Gastroesophageal sphincter (tissue), 3 donors: ENCODE data around the gene PLPPR2.

Experiments
- CTCF ChIP-seq, 4 experiments: fragments of 200-600 bp in 2 of 4; fragments of 450-650 bp in 2 of 4; sonication (generic) in 1 of 4; IDR thresholded peaks; one replicate each; pipeline ENCODE4 v1.5.1; 2017 to 2019; ENCODE audit warnings: antibody characterized with exemption in 4 of 4, mild to moderate bottlenecking in 2 of 4, moderate library complexity in 2 of 4
- POLR2A ChIP-seq, 2 donors: fragments of 450-650 bp; IDR thresholded peaks; one replicate each; pipeline ENCODE4 v1.6.1; 2017; ENCODE audit warnings: antibody characterized with exemption in 2 of 2, mild to moderate bottlenecking in 2 of 2, moderate library complexity in 1 of 2
- POLR2AphosphoS5 ChIP-seq: sonication (generic); formaldehyde crosslinking; IDR thresholded peaks from one replicate; pipeline ENCODE4 v1.6.1; 2017; ENCODE audit warnings: antibody characterized with exemption

- TF ChIP-seq CTCF (IDR thresholded peaks at IDR 0.05) (no peak), POLR2A (IDR thresholded peaks at IDR 0.05) (no peak), POLR2AphosphoS5 (no peak)
Observed at GRCh38 chr19:11397089-11397610, 41.9 kb downstream of the PLPPR2 start.
